Suprapubic skin (tissue), 4 donors: ENCODE results near the gene CMTM7. TPM values are rescaled to one million over a fixed set of nuclear protein-coding genes. Genes with fewer than 3 reads are reported as not detected.

ENCODE experiments used
- DNase-seq, 2 donors: peaks; one replicate each; pipeline ENCODE4 v3.0.0-alpha.2; 2019; ENCODE audit warnings: low spot score in 2 of 2
- H3K27ac ChIP-seq: fragments of 200-600 bp; sonication (generic); one replicate; pipeline ENCODE4 v1.5.1; 2019
- H3K27me3 ChIP-seq: fragments of 200-600 bp; sonication (generic); one replicate; pipeline ENCODE4 v1.5.1; 2019
- H3K36me3 ChIP-seq: fragments of 200-600 bp; sonication (generic); one replicate; pipeline ENCODE4 v1.5.1; 2019
- H3K4me1 ChIP-seq: fragments of 200-600 bp; sonication (generic); one replicate; pipeline ENCODE4 v1.5.1; 2019
- H3K4me3 ChIP-seq: fragments of 200-600 bp; sonication (generic); one replicate; pipeline ENCODE4 v1.5.1; 2019; ENCODE audit warnings: mild to moderate bottlenecking
- H3K9me3 ChIP-seq: fragments of 200-600 bp; sonication (generic); one replicate; pipeline ENCODE4 v1.5.1; 2019
- CTCF ChIP-seq, 2 donors: fragments of 200-600 bp in 1 of 2; fragments of 450-650 bp in 1 of 2; sonication (generic) in 1 of 2; IDR thresholded peaks; one replicate each; pipeline ENCODE4 v1.5.1; 2016 to 2019; ENCODE audit warnings: antibody characterized with exemption in 2 of 2, mild to moderate bottlenecking in 1 of 2, moderate library complexity in 1 of 2
- EP300 ChIP-seq: sonication (generic); formaldehyde crosslinking; IDR thresholded peaks from one replicate; pipeline ENCODE4 v1.6.1; 2017; ENCODE audit warnings: antibody characterized with exemption
- POLR2A ChIP-seq, 2 donors: fragments of 450-650 bp; IDR thresholded peaks; one replicate each; pipeline ENCODE4 v1.6.1; 2017; ENCODE audit warnings: antibody characterized with exemption in 2 of 2, mild to moderate bottlenecking in 2 of 2, moderate library complexity in 2 of 2
- POLR2AphosphoS5 ChIP-seq, 3 donors: sonication (generic); formaldehyde crosslinking; IDR thresholded peaks; one replicate each; pipeline ENCODE4 v1.6.1; 2017; ENCODE audit warnings: antibody characterized with exemption in 3 of 3
- WGBS: methylation state at CpG from one replicate; pipeline ENCODE4 v1.1.5; 2018; 5-methylcytosine and 5-hydroxymethylcytosine counted together
- total RNA-seq, 4 donors: library from RNA; depleted of rRNA; stranded (reverse); fragments of >200 nt; gene quantifications; one replicate each; pipeline ENCODE4 v1.1.0, GENCODE V29; 2016

The CMTM7 gene
- total RNA-seq, 4 donors from 2014 or later: 7.5 to 14.7 (median 10.9) TPM

DNA sequence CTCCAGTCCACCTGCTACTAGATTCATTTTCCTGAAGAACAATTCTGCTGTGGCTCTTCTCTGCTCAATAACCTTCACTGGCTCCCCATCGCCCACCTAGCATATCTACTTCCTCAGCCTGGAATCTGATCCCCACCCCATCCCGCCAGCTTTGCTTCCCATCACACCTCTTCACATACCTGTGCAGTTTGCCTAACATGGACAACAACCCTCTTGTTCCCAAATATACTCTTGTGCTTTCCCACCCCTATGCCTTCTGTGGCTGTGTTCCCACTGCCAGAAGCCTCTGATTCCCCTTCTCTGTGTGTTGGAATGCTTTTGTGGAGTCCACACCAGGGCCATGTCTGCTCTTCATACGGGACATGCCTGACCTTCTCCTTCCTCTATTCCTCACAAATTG is 29.5 kb downstream of the CMTM7 start:
- DNase-seq: no peak
- Histone ChIP-seq H3K9me3 (no peaks in the 10 kb centered on the region), H3K4me1 (peaks cover 50% of the 10 kb centered on the region), H3K4me3 (no peak overlapping the region), H3K27ac (peak overlapping the region; percentile 47), H3K36me3 (no peaks in the 10 kb centered on the region), H3K27me3 (no peaks in the 10 kb centered on the region)
- 76% methylated on average over 3 of the region's 3 CpGs for WGBS
- TF ChIP-seq POLR2A (IDR thresholded peaks at IDR 0.05) (no peak), POLR2AphosphoS5 (IDR thresholded peaks at IDR 0.05) (no peak), CTCF (IDR thresholded peaks at IDR 0.05) (no peak), EP300 (no peak)

- 18% methylated on average over 10 of the region's 10 CpGs for WGBS
- H3K4me1 ChIP-seq: peaks cover 50% of the 10 kb centered on the region
- no peaks in the 10 kb centered on the region for H3K27me3 ChIP-seq
- no peak overlapping the region for H3K4me3 ChIP-seq
- peak overlapping the region; percentile 47 for H3K27ac ChIP-seq
- no peaks in the 10 kb centered on the region for H3K9me3 ChIP-seq
- peak; percentile 90 to 91 for DNase-seq
- TF ChIP-seq EP300 (no peak), POLR2AphosphoS5 (IDR thresholded peaks at IDR 0.05) (peak in 2 of 3 donors; percentile 60 to 83), POLR2A (IDR thresholded peaks at IDR 0.05) (no peak), CTCF (IDR thresholded peaks at IDR 0.05) (no peak)
- no peaks in the 10 kb centered on the region for H3K36me3 ChIP-seq
These were observed 30.6 kb downstream of the CMTM7 start for GRCh38 chr3:32421991-32422859.

DNA sequence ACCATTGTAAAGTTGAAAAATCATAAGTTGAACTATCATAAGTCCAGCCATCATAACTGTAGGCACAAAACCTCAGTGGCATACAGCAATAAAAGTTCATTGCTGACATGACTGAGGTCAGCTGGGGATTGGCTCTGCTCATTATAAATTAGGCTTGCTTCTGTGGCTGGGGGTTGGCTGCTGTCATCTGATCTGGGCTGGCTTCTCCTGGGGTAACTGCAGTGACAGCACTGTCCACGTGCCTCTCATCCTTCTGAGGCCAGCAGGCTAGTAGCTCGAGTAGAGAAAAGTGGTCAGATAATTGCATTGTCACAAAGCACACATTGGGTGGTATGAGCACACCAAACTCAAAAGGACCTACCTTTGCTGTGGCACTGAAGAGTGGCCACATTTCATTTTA is 31.3 kb downstream of the CMTM7 start:
- DNase-seq: no peak
- H3K9me3 ChIP-seq: no peaks in the 10 kb centered on the region
- H3K36me3 ChIP-seq: no peaks in the 10 kb centered on the region
- peaks cover 50% of the 10 kb centered on the region for H3K4me1 ChIP-seq
- H3K27me3 ChIP-seq: no peaks in the 10 kb centered on the region
- peak overlapping the region; percentile 47 for H3K27ac ChIP-seq
- no peak for TF ChIP-seq POLR2A (IDR thresholded peaks at IDR 0.05)
- TF ChIP-seq POLR2AphosphoS5 (IDR thresholded peaks at IDR 0.05): no peak
- TF ChIP-seq EP300: no peak
- no peak for TF ChIP-seq CTCF (IDR thresholded peaks at IDR 0.05)
- 65% methylated on average over 2 of the region's 2 CpGs for WGBS
- H3K4me3 ChIP-seq: no peak overlapping the region

DNA sequence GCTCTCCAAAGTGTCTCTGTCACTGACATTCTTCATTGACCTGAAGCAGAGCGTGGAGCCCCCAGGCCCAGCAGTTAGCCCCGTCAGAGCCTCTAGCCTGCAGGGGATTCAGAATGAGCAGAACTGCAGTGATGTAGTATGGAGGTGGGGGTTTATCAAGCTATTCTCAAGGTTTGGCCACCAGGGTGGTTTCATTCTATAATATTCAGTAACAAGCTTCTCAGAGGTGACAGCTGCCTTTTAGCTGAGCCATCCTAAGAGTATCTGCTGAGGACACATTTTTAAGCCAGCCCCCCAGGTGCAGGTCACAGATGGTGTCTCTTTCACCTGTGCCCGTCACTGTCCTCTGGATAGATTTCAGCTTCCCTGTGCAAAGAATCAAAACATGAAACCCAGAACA is 31.9 kb downstream of the CMTM7 start:
- Histone ChIP-seq H3K27ac (peak overlapping the region; percentile 4), H3K4me3 (no peak overlapping the region), H3K27me3 (no peaks in the 10 kb centered on the region), H3K9me3 (no peaks in the 10 kb centered on the region), H3K4me1 (peaks cover 53% of the 10 kb centered on the region), H3K36me3 (no peaks in the 10 kb centered on the region)
- WGBS: 89% methylated on average over 3 of the region's 3 CpGs
- TF ChIP-seq POLR2AphosphoS5 (IDR thresholded peaks at IDR 0.05): no peak
- no peak for TF ChIP-seq CTCF (IDR thresholded peaks at IDR 0.05)
- TF ChIP-seq POLR2A (IDR thresholded peaks at IDR 0.05): no peak
- no peak for TF ChIP-seq EP300
- no peak for DNase-seq

DNA sequence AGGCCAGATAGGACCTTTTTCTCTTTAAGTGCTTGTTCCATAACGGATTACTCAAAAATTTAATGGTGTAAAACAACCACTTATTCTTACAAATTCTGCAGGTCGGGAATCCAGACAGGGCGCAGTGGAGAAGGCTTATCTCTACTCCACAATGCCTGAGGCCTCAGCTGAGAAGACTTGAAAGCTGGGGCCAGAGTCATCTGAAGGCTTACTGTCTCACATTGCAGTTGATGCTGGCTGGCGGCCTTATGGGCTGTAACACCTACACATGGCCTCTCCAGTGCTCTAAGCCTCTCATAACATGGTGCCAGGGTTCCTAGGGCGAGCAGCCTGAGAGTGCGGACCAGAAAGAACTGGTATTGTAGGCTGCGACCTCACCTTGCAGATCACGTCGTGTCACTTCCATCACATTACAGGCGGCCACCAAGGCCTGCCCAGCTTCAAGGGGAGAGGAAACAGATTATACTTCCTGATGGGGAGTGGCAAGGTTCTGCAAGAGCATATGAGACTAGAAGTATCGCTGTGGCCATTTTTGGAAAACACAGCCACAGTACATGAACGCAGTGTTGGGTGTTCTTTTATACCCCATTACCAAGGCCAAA is 32.4 kb downstream of the CMTM7 start:
- no peak for DNase-seq
- Histone ChIP-seq H3K36me3 (no peaks in the 10 kb centered on the region), H3K27ac (peak overlapping the region; percentile 4), H3K9me3 (no peaks in the 10 kb centered on the region), H3K27me3 (no peaks in the 10 kb centered on the region), H3K4me3 (no peak overlapping the region), H3K4me1 (peaks cover 58% of the 10 kb centered on the region)
- TF ChIP-seq CTCF (IDR thresholded peaks at IDR 0.05) (no peak), POLR2A (IDR thresholded peaks at IDR 0.05) (no peak), POLR2AphosphoS5 (IDR thresholded peaks at IDR 0.05) (no peak), EP300 (no peak)
- 66% methylated on average over 12 of the region's 12 CpGs for WGBS
